CD14-positive monocyte (primary cell): ENCODE measurements around the gene SCAMP4. TPM values are rescaled to one million over a fixed set of nuclear protein-coding genes. Genes with fewer than 3 reads are reported as not detected.

Experiments
- DNase-seq, 3 donors: peaks; one replicate each; pipeline ENCODE4 v3.0.0-alpha.2; 2011 to 2022
- H2AFZ ChIP-seq: 2 replicates; pipeline ENCODE4 v1.6.0; 2012; ENCODE audit warnings: mild to moderate bottlenecking, low read depth, low read length, inconsistent platforms; ENCODE audit not compliant: insufficient read depth, poor library complexity, severe bottlenecking
- H3K27ac ChIP-seq, 2 donors: 1 replicate in 1 of 2; 2 replicates in 1 of 2; pipeline ENCODE4 v1.5.1; 2012 to 2013; ENCODE audit warnings: low read length in 2 of 2, control low read depth in 1 of 2, inconsistent platforms in 1 of 2, low read depth in 1 of 2, mild to moderate bottlenecking in 1 of 2
- H3K27me3 ChIP-seq, 2 donors: one replicate each; pipeline versions ENCODE4 v1.6.0 to v1.6.1; 2011 to 2013; ENCODE audit warnings: low read length in 2 of 2; ENCODE audit not compliant: control insufficient read depth in 2 of 2, insufficient read depth in 2 of 2
- H3K36me3 ChIP-seq, 2 donors: replicated peaks in 1 of 2; 1 replicate in 1 of 2; 2 replicates in 1 of 2; pipeline versions ENCODE4 v1.5.1 to v1.6.1; 2012 to 2013; ENCODE audit warnings: low read length in 2 of 2, control low read depth in 1 of 2, inconsistent platforms in 1 of 2, mild to moderate bottlenecking in 1 of 2; ENCODE audit not compliant: insufficient read depth in 2 of 2, control insufficient read depth in 1 of 2
- H3K4me1 ChIP-seq, 2 donors: 1 replicate in 1 of 2; 2 replicates in 1 of 2; pipeline versions ENCODE4 v1.5.1 to v1.6.1; 2012 to 2013; ENCODE audit warnings: low read length in 2 of 2, control low read depth in 1 of 2, inconsistent platforms in 1 of 2, mild to moderate bottlenecking in 1 of 2, moderate library complexity in 1 of 2; ENCODE audit not compliant: insufficient read depth in 2 of 2, control insufficient read depth in 1 of 2
- H3K4me2 ChIP-seq: replicated peaks from 2 replicates; pipeline ENCODE3; 2012; ENCODE audit warnings: low read length, moderate library complexity, mild to moderate bottlenecking; ENCODE audit not compliant: poor library complexity, severe bottlenecking; ENCODE audit errors: extremely low read depth
- H3K4me3 ChIP-seq, 3 experiments: fragments of 200-600 bp in 1 of 3; sonication (generic) in 1 of 3; replicated peaks in 1 of 3; 1 replicate in 2 of 3; 2 replicates in 1 of 3; pipeline ENCODE4 v1.5.1; 2011 to 2013; ENCODE audit warnings: low read length in 3 of 3, mild to moderate bottlenecking in 3 of 3, control low read depth in 2 of 3, low read depth in 2 of 3, inconsistent platforms in 1 of 3, moderate library complexity in 1 of 3
- H3K79me2 ChIP-seq: 2 replicates; pipeline ENCODE4 v1.6.0; 2012; ENCODE audit warnings: mild to moderate bottlenecking, control low read depth, inconsistent platforms, low read length, moderate library complexity; ENCODE audit not compliant: insufficient read depth
- H3K9ac ChIP-seq: 2 replicates; pipeline ENCODE4 v1.6.0; 2017; ENCODE audit warnings: low read length, mild to moderate bottlenecking; ENCODE audit not compliant: insufficient read depth, poor library complexity, severe bottlenecking
- H3K9me3 ChIP-seq, 2 donors: replicated peaks in 1 of 2; 1 replicate in 1 of 2; 2 replicates in 1 of 2; pipeline versions ENCODE4 v1.5.1 to v1.6.1; 2012 to 2013; ENCODE audit warnings: low read length in 2 of 2, control low read depth in 1 of 2; ENCODE audit not compliant: control insufficient read depth in 1 of 2, insufficient read depth in 1 of 2
- H4K20me1 ChIP-seq: 2 replicates; pipeline ENCODE4 v1.6.0; 2012; ENCODE audit warnings: mild to moderate bottlenecking, low read length, control low read depth, moderate library complexity; ENCODE audit not compliant: insufficient read depth
- H3K27ac Mint-ChIP-seq, 7 donors: one replicate each; pipeline ENCODE4 v1.8.0; 2020; ENCODE audit warnings: mild to moderate bottlenecking in 7 of 7, mixed read lengths in 7 of 7, moderate library complexity in 6 of 7, inconsistent platforms in 2 of 7
- H3K27me3 Mint-ChIP-seq, 3 donors: one replicate each; pipeline ENCODE4 v1.8.0; 2021 to 2022; ENCODE audit warnings: low read depth in 3 of 3, mild to moderate bottlenecking in 3 of 3, mixed read lengths in 3 of 3, moderate library complexity in 3 of 3, inconsistent platforms in 1 of 3
- H3K36me3 Mint-ChIP-seq, 2 donors: one replicate each; pipeline ENCODE4 v1.8.0; 2020; ENCODE audit warnings: mixed read lengths in 2 of 2, inconsistent platforms in 1 of 2, mild to moderate bottlenecking in 1 of 2
- H3K4me1 Mint-ChIP-seq: one replicate; pipeline ENCODE4 v1.8.0; 2020; ENCODE audit warnings: mild to moderate bottlenecking, mixed read lengths
- H3K4me3 Mint-ChIP-seq, 2 donors: one replicate each; pipeline ENCODE4 v1.8.0; 2020; ENCODE audit warnings: mild to moderate bottlenecking in 2 of 2, mixed read lengths in 2 of 2, moderate library complexity in 1 of 2
- H3K9me3 Mint-ChIP-seq, 7 donors: one replicate each; pipeline ENCODE4 v1.8.0; 2020 to 2022; ENCODE audit warnings: mixed read lengths in 7 of 7, mild to moderate bottlenecking in 6 of 7, moderate library complexity in 6 of 7, inconsistent platforms in 2 of 7
- CTCF ChIP-seq: fragments of 200-600 bp; IDR thresholded peaks from one replicate; pipeline ENCODE4 v1.8.0; 2022; ENCODE audit warnings: antibody characterized with exemption, mild to moderate bottlenecking
- WGBS: methylation state at CpG from one replicate; pipeline ENCODE4 v1.1.5; 2013; ENCODE audit warnings: missing lambda C conversion rate; ENCODE audit not compliant: insufficient coverage; 5-methylcytosine and 5-hydroxymethylcytosine counted together
- intact Hi-C, 2 donors: fragments of 100-400 bp; cut with micrococcal nuclease; formaldehyde crosslinking; loops; one replicate each; pipeline versions ENCODE4 v1.15.0 to v1.15.1; 2023
- polyA plus RNA-seq, 3 donors: library from polyadenylated mRNA; depleted of rRNA in 1 of 3; unstranded in 2 of 3; stranded (reverse) in 1 of 3; fragments of 300-500 nt in 2 of 3; fragments of >200 nt in 1 of 3; fragmentation: Illumina TruSeq in 2 of 3; gene quantifications; 1 replicate in 2 of 3; 2 replicates in 1 of 3; pipeline ENCODE4 v1.2.3, GENCODE V29; 2012 to 2021

The SCAMP4 gene
- polyA plus RNA-seq, 3 donors, result 11.9 to 39.4 (median 15.4) TPM

GRCh38 chr19:1944916-1945561, 39.8 kb downstream of the SCAMP4 start:
- Histone ChIP-seq H3K9me3 (no peaks in the 10 kb centered on the region), H4K20me1 (peaks cover 75% of the 10 kb centered on the region), H2AFZ (no peak overlapping the region), H3K36me3 (peaks cover 6 to 14% of the 10 kb centered on the region in 2 donors), H3K27ac (peak overlapping the region in 1 of 2 donors; percentile 99), H3K4me3 (no peak overlapping the region), H3K4me1 (peaks cover 46 to 63% of the 10 kb centered on the region in 2 donors), H3K27me3 (no peaks in the 10 kb centered on the region), H3K9ac (no peak overlapping the region), H3K79me2 (peaks cover 81% of the 10 kb centered on the region), H3K4me2 (peak overlapping the region; percentile 75)
- H3K27me3 Mint-ChIP-seq, result peaks cover 0 to 2% (median 1%) of the 10 kb centered on the region in 3 donors
- peaks cover 0 to 1% (median 0%) of the 10 kb centered on the region in 7 donors for H3K9me3 Mint-ChIP-seq
- no peak for TF ChIP-seq CTCF
- H3K4me1 Mint-ChIP-seq, result peaks cover 49% of the 10 kb centered on the region
- peaks cover 7 to 11% of the 10 kb centered on the region in 2 donors for H3K36me3 Mint-ChIP-seq
- no peak overlapping the region for H3K4me3 Mint-ChIP-seq
- WGBS, result 95% methylated on average over 30 of the region's 30 CpGs
- DNase-seq, result no peak
- intact Hi-C loops, result no loop called here
- peak overlapping the region in 2 of 7 donors; percentile 48 to 50 for H3K27ac Mint-ChIP-seq

- H3K4me3 ChIP-seq, result no peak overlapping the region
- no peak overlapping the region for H2AFZ ChIP-seq
- no peak overlapping the region for H3K4me2 ChIP-seq
- H3K79me2 ChIP-seq, result peaks cover 90% of the 10 kb centered on the region
- H3K4me3 Mint-ChIP-seq, result no peak overlapping the region
- DNase-seq, result peak in 1 of 3 donors; percentile 28
- intact Hi-C loops, result no loop called here
- H3K9me3 ChIP-seq, result no peaks in the 10 kb centered on the region
- H3K36me3 ChIP-seq, result peaks cover 6 to 20% of the 10 kb centered on the region in 2 donors
- peaks cover 9 to 19% of the 10 kb centered on the region in 2 donors for H3K36me3 Mint-ChIP-seq
- peaks cover 84% of the 10 kb centered on the region for H4K20me1 ChIP-seq
- H3K4me1 ChIP-seq, result peaks cover 42 to 57% of the 10 kb centered on the region in 2 donors
- no peak overlapping the region for H3K27ac ChIP-seq
- WGBS, result 91% methylated on average over 4 of the region's 18 CpGs
- H3K27me3 ChIP-seq, result no peaks in the 10 kb centered on the region
- peak; percentile 77 for TF ChIP-seq CTCF
- peaks cover 49% of the 10 kb centered on the region for H3K4me1 Mint-ChIP-seq
- peak overlapping the region in 2 of 7 donors; percentile 43 to 58 for H3K27ac Mint-ChIP-seq
- peaks cover 0 to 1% (median 0%) of the 10 kb centered on the region in 7 donors for H3K9me3 Mint-ChIP-seq
- H3K9ac ChIP-seq, result no peak overlapping the region
- H3K27me3 Mint-ChIP-seq, result peaks cover 0 to 2% (median 0%) of the 10 kb centered on the region in 3 donors
Measured at GRCh38 chr19:1945899-1946298, 40.7 kb downstream of the SCAMP4 start.
